Gastroesophageal sphincter (tissue), 3 donors: Measurements from ENCODE around the gene IFTAP.

Experiments used
- CTCF ChIP-seq, 4 experiments: fragments of 200-600 bp in 2 of 4; fragments of 450-650 bp in 2 of 4; sonication (generic) in 1 of 4; IDR thresholded peaks; one replicate each; pipeline ENCODE4 v1.5.1; 2017 to 2019; ENCODE audit warnings: antibody characterized with exemption in 4 of 4, mild to moderate bottlenecking in 2 of 4, moderate library complexity in 2 of 4
- POLR2A ChIP-seq, 2 donors: fragments of 450-650 bp; IDR thresholded peaks; one replicate each; pipeline ENCODE4 v1.6.1; 2017; ENCODE audit warnings: antibody characterized with exemption in 2 of 2, mild to moderate bottlenecking in 2 of 2, moderate library complexity in 1 of 2

DNA sequence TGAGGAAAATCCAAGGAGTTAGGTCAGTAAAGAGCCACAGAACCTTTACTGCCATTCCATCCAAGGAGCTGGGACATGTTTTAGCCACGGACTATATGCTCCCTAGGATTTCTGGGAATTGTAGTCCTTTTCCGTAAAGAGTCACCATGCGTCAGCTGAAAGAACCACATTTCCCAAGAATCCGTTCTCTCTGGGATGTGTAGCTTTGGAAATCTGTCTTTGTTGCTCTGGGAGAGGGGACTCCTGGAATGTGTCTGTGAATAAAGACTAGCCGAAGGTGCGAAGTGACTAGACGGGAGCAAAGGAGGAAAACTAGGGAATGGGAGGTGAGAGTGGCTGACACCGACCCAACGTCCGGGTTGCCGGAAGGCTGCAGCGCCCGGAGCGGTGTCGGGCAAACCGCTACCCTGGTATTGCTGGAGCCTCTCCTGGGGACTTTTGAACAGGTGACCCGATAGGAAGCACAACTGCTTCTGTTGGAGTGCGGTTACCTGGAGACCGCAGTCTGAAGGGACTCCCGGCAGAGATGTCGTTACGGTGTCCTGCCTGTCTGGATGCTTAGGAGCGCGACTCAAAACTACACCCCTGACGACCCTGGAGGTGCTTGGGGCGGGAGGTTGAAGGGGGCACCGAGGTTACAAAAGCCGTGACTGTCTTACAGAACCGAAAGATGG lies at the start of gene IFTAP:
- no peak for TF ChIP-seq POLR2A (IDR thresholded peaks at IDR 0.05)
- TF ChIP-seq CTCF (IDR thresholded peaks at IDR 0.05) = no peak
